SK-N-SH (cell line): Measurements from ENCODE around the gene SLC5A7. TPM values are rescaled to one million over a fixed set of nuclear protein-coding genes. Genes with fewer than 3 reads are reported as not detected.

Experiments used
- CTCF ChIA-PET: fragments of 300-600, 350-600 bp; formaldehyde crosslinking; extraction: SDS; loops from one replicate; lab custom pipeline; 2021; lab: Yijun Ruan, JAX
- POLR2A ChIA-PET: fragments of 350-600 bp; sonication (Branson Sonifier 250); formaldehyde crosslinking; extraction: SDS; loops from one replicate; lab custom pipeline; 2020; ENCODE audit warnings: antibody characterized with exemption, inconsistent platforms; lab: Yijun Ruan, JAX
- DNase-seq: peaks from one replicate; pipeline ENCODE4 v3.0.0; 2012
- H2AFZ ChIP-seq: fragments of 200-600 bp; sonication (generic); 2 replicates; pipeline ENCODE4 v1.8.1; 2016; ENCODE audit warnings: antibody characterized with exemption, mild to moderate bottlenecking, low read depth
- H3F3A ChIP-seq: fragments of 200-600 bp; sonication (generic); replicated peaks from 2 replicates; pipeline ENCODE3; 2016; ENCODE audit warnings: antibody characterized with exemption, mild to moderate bottlenecking; ENCODE audit not compliant: insufficient read depth
- H3K27ac ChIP-seq, 2 experiments: fragments of 200-500 bp in 1 of 2; fragments of 200-600 bp in 1 of 2; sonication (Bioruptor generic) in 1 of 2; sonication (generic), shearing (Covaris generic) in 1 of 2; 2 replicates each; pipeline versions ENCODE4 v1.5.1 to v1.6.1; 2014 to 2016; ENCODE audit warnings: low read depth in 2 of 2, inconsistent platforms in 1 of 2, low read length in 1 of 2, mild to moderate bottlenecking in 1 of 2, mixed read lengths in 1 of 2
- H3K27me3 ChIP-seq: fragments of 200-600 bp; sonication (generic), shearing (Covaris generic); 2 replicates; pipeline ENCODE4 v1.6.1; 2016; ENCODE audit warnings: mixed run types; ENCODE audit not compliant: insufficient read depth
- H3K36me3 ChIP-seq, 2 experiments: fragments of 200-500 bp in 1 of 2; fragments of 200-600 bp in 1 of 2; sonication (Bioruptor generic) in 1 of 2; sonication (generic) in 1 of 2; replicated peaks in 1 of 2; 2 replicates each; pipeline versions ENCODE3 to v1.5.1; 2014 to 2016; ENCODE audit warnings: low read length in 1 of 2, mild to moderate bottlenecking in 1 of 2; ENCODE audit not compliant: insufficient read depth in 2 of 2, control insufficient read depth in 1 of 2
- H3K4me1 ChIP-seq, 2 experiments: fragments of 200-500 bp in 1 of 2; fragments of 200-600 bp in 1 of 2; sonication (Bioruptor generic) in 1 of 2; sonication (generic), shearing (Covaris generic) in 1 of 2; 2 replicates each; pipeline versions ENCODE4 v1.5.1 to v1.6.1; 2014 to 2016; ENCODE audit warnings: low read depth in 1 of 2, low read length in 1 of 2, mixed run types in 1 of 2; ENCODE audit not compliant: insufficient read depth in 2 of 2, control insufficient read depth in 1 of 2
- H3K4me2 ChIP-seq: fragments of 200-600 bp; sonication (generic), shearing (Covaris generic); 2 replicates; pipeline ENCODE4 v1.6.1; 2017; ENCODE audit warnings: mixed run types
- H3K4me3 ChIP-seq, 2 experiments: fragments of 200-500 bp in 1 of 2; fragments of 200-600 bp in 1 of 2; sonication (Bioruptor generic) in 1 of 2; sonication (generic), shearing (Covaris generic) in 1 of 2; 2 replicates each; pipeline versions ENCODE4 v1.5.1 to v1.8.1; 2014 to 2016; ENCODE audit warnings: low read depth in 2 of 2, inconsistent platforms in 1 of 2, low read length in 1 of 2, mild to moderate bottlenecking in 1 of 2, mixed read lengths in 1 of 2, moderate library complexity in 1 of 2
- H3K79me2 ChIP-seq: fragments of 200-600 bp; sonication (generic); 2 replicates; pipeline ENCODE4 v1.8.1; 2017; ENCODE audit warnings: mild to moderate bottlenecking; ENCODE audit not compliant: insufficient read depth
- H3K9ac ChIP-seq: fragments of 200-600 bp; sonication (generic); 2 replicates; pipeline ENCODE4 v1.6.1; 2017; ENCODE audit warnings: mixed run types
- H3K9me2 ChIP-seq: fragments of 200-600 bp; sonication (generic); 2 replicates; pipeline ENCODE4 v1.6.1; 2017; ENCODE audit warnings: mixed run types
- H3K9me3 ChIP-seq: fragments of 200-600 bp; sonication (generic); 2 replicates; pipeline ENCODE4 v1.6.1; 2017; ENCODE audit warnings: mixed run types, mild to moderate bottlenecking, moderate library complexity
- H4K20me1 ChIP-seq: fragments of 200-600 bp; sonication (generic); 2 replicates; pipeline ENCODE4 v1.6.1; 2017; ENCODE audit warnings: mild to moderate bottlenecking, mixed run types; ENCODE audit not compliant: insufficient read depth
- ELF1 ChIP-seq: IDR thresholded peaks from 2 replicates; pipeline ENCODE4 v1.4.0; 2012
- EP300 ChIP-seq, 2 experiments: IDR thresholded peaks; 2 replicates each; pipeline versions ENCODE4 v1.4.0 to v1.6.1; 2012; ENCODE audit warnings: borderline replicate concordance in 1 of 2, low read depth in 1 of 2, low read length in 1 of 2
- FOXJ3 ChIP-seq: sonication (generic); formaldehyde crosslinking; IDR thresholded peaks from 2 replicates; pipeline ENCODE4 v1.5.1; 2020; ENCODE audit warnings: mild to moderate bottlenecking, missing genetic modification reagents
- GABPA ChIP-seq: IDR thresholded peaks from 2 replicates; pipeline ENCODE4 v1.4.0; 2012; ENCODE audit warnings: low read depth, mild to moderate bottlenecking
- GATA2 ChIP-seq: sonication (generic); formaldehyde crosslinking; IDR thresholded peaks from 2 replicates; pipeline ENCODE4 v1.5.0; 2020; ENCODE audit warnings: mild to moderate bottlenecking, missing genetic modification reagents
- MEF2A ChIP-seq: IDR thresholded peaks from 2 replicates; pipeline ENCODE4 v1.4.0; 2012; ENCODE audit warnings: low read depth, borderline replicate concordance
- MXI1 ChIP-seq: IDR thresholded peaks from 2 replicates; pipeline ENCODE4 v1.6.1; 2012; ENCODE audit warnings: mild to moderate bottlenecking, low read depth, low read length, improper control_type of control experiment
- NRF1 ChIP-seq: IDR thresholded peaks from 2 replicates; pipeline ENCODE4 v1.6.1; 2012; ENCODE audit warnings: low read depth, mild to moderate bottlenecking, low read length
- POLR2AphosphoS5 ChIP-seq: IDR thresholded peaks from 2 replicates; pipeline ENCODE4 v1.6.1; 2012; ENCODE audit warnings: low read depth, low read length
- RAD21 ChIP-seq: IDR thresholded peaks from 2 replicates; pipeline ENCODE4 v1.6.1; 2012; ENCODE audit warnings: mild to moderate bottlenecking, low read length
- RFX5 ChIP-seq: IDR thresholded peaks from 2 replicates; pipeline ENCODE4 v1.6.1; 2012; ENCODE audit warnings: mild to moderate bottlenecking, improper control_type of control experiment, low read length
- SIN3A ChIP-seq: IDR thresholded peaks from 2 replicates; pipeline ENCODE4 v1.6.1; 2012; ENCODE audit warnings: low read depth, mild to moderate bottlenecking, low read length, moderate library complexity, borderline replicate concordance
- SMC3 ChIP-seq: IDR thresholded peaks from 2 replicates; pipeline ENCODE4 v1.6.1; 2012; ENCODE audit warnings: low read depth, low read length, improper control_type of control experiment
- TAF1 ChIP-seq: IDR thresholded peaks from 2 replicates; pipeline ENCODE4 v1.6.1; 2012; ENCODE audit warnings: low read depth, mild to moderate bottlenecking, low read length, moderate library complexity, borderline replicate concordance
- TEAD4 ChIP-seq: IDR thresholded peaks from 2 replicates; pipeline ENCODE4 v1.4.0; 2012; ENCODE audit warnings: mild to moderate bottlenecking, borderline replicate concordance; ENCODE audit not compliant: insufficient read depth
- YY1 ChIP-seq: IDR thresholded peaks from 2 replicates; pipeline ENCODE4 v1.4.0; 2012; ENCODE audit warnings: low read depth, mild to moderate bottlenecking
- WGBS: methylation state at CpG from one replicate; pipeline ENCODE4 v1.1.6; 2017; ENCODE audit warnings: low lambda C conversion rate; 5-methylcytosine and 5-hydroxymethylcytosine counted together
- polyA plus RNA-seq, 3 experiments: library from polyadenylated mRNA; depleted of rRNA; stranded (reverse); fragments of >200 nt; gene quantifications; 2 replicates each; pipeline ENCODE4 v1.2.3, GENCODE V29; 2012
- TF ChIP-seq, protein P1 (sequence below): fragments of 150-350 bp; IDR thresholded peaks from 2 replicates; pipeline ENCODE4 v1.6.1; 2017; ENCODE audit warnings: antibody characterized with exemption, low read length, low read depth, borderline replicate concordance
- TF ChIP-seq, protein P2 (sequence below): IDR thresholded peaks from 2 replicates; pipeline ENCODE4 v1.4.0; 2012; ENCODE audit warnings: low read depth

SLC5A7 gene
- polyA plus RNA-seq, 1 of the 3 experiments (the other 2 are of a cell fraction): 0.12 TPM

DNA sequence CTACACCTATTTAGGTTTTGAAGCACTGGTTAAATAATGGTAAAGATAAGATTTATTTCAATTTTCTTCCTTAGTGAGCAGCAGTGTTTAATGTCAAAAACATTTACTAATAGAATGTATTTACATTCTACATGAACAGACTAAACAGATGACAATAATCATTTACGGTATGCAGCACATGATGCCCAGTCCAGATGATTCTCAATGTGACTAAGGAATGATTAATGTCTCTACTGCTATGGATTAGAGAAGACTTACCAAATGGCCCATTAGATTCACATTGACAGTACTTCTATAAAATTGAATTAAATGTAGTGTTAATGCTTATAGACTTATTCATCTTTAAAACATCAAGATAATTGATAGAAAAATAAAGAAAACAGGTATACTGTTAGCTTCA is 22.1 kb upstream of the SLC5A7 start:
- TF ChIP-seq, protein P1, sequence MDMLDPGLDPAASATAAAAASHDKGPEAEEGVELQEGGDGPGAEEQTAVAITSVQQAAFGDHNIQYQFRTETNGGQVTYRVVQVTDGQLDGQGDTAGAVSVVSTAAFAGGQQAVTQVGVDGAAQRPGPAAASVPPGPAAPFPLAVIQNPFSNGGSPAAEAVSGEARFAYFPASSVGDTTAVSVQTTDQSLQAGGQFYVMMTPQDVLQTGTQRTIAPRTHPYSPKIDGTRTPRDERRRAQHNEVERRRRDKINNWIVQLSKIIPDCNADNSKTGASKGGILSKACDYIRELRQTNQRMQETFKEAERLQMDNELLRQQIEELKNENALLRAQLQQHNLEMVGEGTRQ: no peak
- TF ChIP-seq RAD21 (no peak), SIN3A (no peak), TAF1 (no peak), YY1 (no peak)
- TF ChIP-seq, all 33 proteins: peak for 0
- H2AFZ ChIP-seq: no peak overlapping the region
- no peaks in the 10 kb centered on the region for H3K27me3 ChIP-seq
- DNase-seq: no peak
- ChIA-PET CTCF (no interaction called here), POLR2A (no interaction called here)
- no peak overlapping the region for H3K4me3 ChIP-seq
- no peaks in the 10 kb centered on the region for H3K79me2 ChIP-seq
- H3K9me2 ChIP-seq: peaks cover 2% of the 10 kb centered on the region; the same call in 1 of the 2 replicates
- H3F3A ChIP-seq: no peaks in the 10 kb centered on the region
- 42% methylated on average over 1 of the region's 1 CpG for WGBS
- H4K20me1 ChIP-seq: no peaks in the 10 kb centered on the region
- H3K4me2 ChIP-seq: no peak overlapping the region
- no peak overlapping the region for H3K9ac ChIP-seq
- no peaks in the 10 kb centered on the region; the same call in 1 of the 2 replicates for H3K9me3 ChIP-seq
- H3K4me1 ChIP-seq: no peaks in the 10 kb centered on the region
- H3K27ac ChIP-seq: no peak overlapping the region
- H3K36me3 ChIP-seq: no peaks in the 10 kb centered on the region

DNA sequence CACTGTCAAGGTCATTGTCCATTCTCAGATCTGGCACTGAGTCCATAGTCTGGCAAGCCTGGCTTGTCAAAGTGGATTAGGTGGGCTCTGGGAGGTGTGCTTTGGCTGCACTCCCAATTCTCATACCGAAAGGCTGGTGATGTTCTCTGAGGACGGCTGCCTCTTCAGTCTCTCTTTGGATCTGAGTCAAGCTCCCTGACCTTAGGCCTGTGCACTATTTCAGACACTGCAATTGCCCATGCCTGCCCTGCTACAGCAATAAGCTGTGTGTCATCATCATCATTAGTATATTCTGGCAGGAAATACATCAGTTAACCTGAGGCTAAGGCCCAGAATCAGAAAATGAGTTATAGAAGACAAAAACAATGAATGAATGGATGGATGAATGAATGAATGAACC is 1.6 kb upstream of the SLC5A7 start:
- Histone ChIP-seq H2AFZ (no peak overlapping the region), H3K79me2 (no peaks in the 10 kb centered on the region), H3K27ac (no peak overlapping the region), H4K20me1 (no peaks in the 10 kb centered on the region), H3K4me1 (peaks cover 0 to 13% of the 10 kb centered on the region in 2 experiments; a peak in 1 of 4 replicates), H3K9me3 (no peaks in the 10 kb centered on the region), H3K27me3 (no peaks in the 10 kb centered on the region), H3K4me3 (no peak overlapping the region), H3K4me2 (no peak overlapping the region), H3F3A (no peaks in the 10 kb centered on the region), H3K36me3 (no peaks in the 10 kb centered on the region), H3K9me2 (no peaks in the 10 kb centered on the region), H3K9ac (no peak overlapping the region)
- ChIA-PET POLR2A (no interaction called here), CTCF (no interaction called here)
- TF ChIP-seq ELF1: no peak
- no peak for TF ChIP-seq SIN3A
- TF ChIP-seq YY1: no peak
- TF ChIP-seq EP300 (IDR thresholded peaks at IDR 0.05; ENCODE audit: borderline replicate concordance in 1 of 2, low read depth in 1 of 2, low read length in 1 of 2): no peak
- TF ChIP-seq RFX5: no peak
- TF ChIP-seq RAD21: no peak
- TF ChIP-seq POLR2AphosphoS5: no peak
- TF ChIP-seq, protein P2, sequence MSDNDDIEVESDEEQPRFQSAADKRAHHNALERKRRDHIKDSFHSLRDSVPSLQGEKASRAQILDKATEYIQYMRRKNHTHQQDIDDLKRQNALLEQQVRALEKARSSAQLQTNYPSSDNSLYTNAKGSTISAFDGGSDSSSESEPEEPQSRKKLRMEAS: no peak
- no peak for TF ChIP-seq TEAD4
- TF ChIP-seq GABPA: no peak
- no peak for TF ChIP-seq TAF1
- TF ChIP-seq MXI1: no peak
- TF ChIP-seq SMC3: no peak
- no peak for TF ChIP-seq MEF2A
- TF ChIP-seq, protein P1: no peak
- no peak for TF ChIP-seq NRF1
- TF ChIP-seq FOXJ3: no peak
- TF ChIP-seq GATA2: no peak
- no peak for DNase-seq
- WGBS: 20% methylated on average over 2 of the region's 2 CpGs
